H1 (cell line): ENCODE data around the gene ZNF337. TPM values are rescaled to one million over a fixed set of nuclear protein-coding genes. Genes with fewer than 3 reads are reported as not detected.
"Not testable (repeated sequence)": the region's sequence is repeated elsewhere in the genome, so short reads cannot be mapped to it uniquely, and the experiment has no call there.

Experiments used
- CTCF ChIA-PET: fragments of 300-600 bp; sonication (Branson Sonifier 250); formaldehyde crosslinking; loops from one replicate; lab custom pipeline; 2021; ENCODE audit not compliant: partially characterized antibody; lab: Charles Lee
- POLR2A ChIA-PET: fragments of 300-600 bp; sonication (Branson Sonifier 250); formaldehyde crosslinking; loops from one replicate; lab custom pipeline; 2021; ENCODE audit warnings: inconsistent platforms; ENCODE audit not compliant: partially characterized antibody; lab: Charles Lee
- DNase-seq, 2 experiments: peaks; one replicate each; pipeline versions ENCODE4 v3.0.0 to v3.0.0-alpha.2; 2010 to 2022; ENCODE audit warnings: low spot score in 2 of 2, low read depth in 1 of 2, mixed read lengths in 1 of 2
- FAIRE-seq: peaks from 2 replicates; lab custom pipeline; 2011; peaks lifted over from hg19 to GRCh38; lab: Jason Lieb, UNC
- H2AFZ ChIP-seq: 2 replicates; pipeline ENCODE4 v1.8.1; 2012; ENCODE audit warnings: low read length, inconsistent platforms
- H2AK5ac ChIP-seq: 2 replicates; pipeline ENCODE4 v1.6.1; 2013; ENCODE audit warnings: low read depth, low read length
- H2BK120ac ChIP-seq: replicated peaks from 2 replicates; pipeline ENCODE3; 2013; ENCODE audit warnings: low read depth, low read length, inconsistent platforms
- H2BK12ac ChIP-seq: 2 replicates; pipeline ENCODE4 v1.6.1; 2013; ENCODE audit warnings: low read depth, low read length
- H2BK15ac ChIP-seq: 2 replicates; pipeline ENCODE4 v1.6.1; 2013; ENCODE audit warnings: low read length
- H2BK20ac ChIP-seq: 2 replicates; pipeline ENCODE4 v1.6.1; 2013; ENCODE audit warnings: low read length
- H2BK5ac ChIP-seq: 2 replicates; pipeline ENCODE4 v1.6.1; 2013; ENCODE audit warnings: low read depth, low read length
- H3K14ac ChIP-seq: 2 replicates; pipeline ENCODE4 v1.6.1; 2013; ENCODE audit warnings: inconsistent platforms; ENCODE audit not compliant: insufficient read length
- H3K18ac ChIP-seq: 2 replicates; pipeline ENCODE4 v1.6.1; 2013; ENCODE audit warnings: low read length; ENCODE audit errors: extremely low read depth
- H3K23ac ChIP-seq: 2 replicates; pipeline ENCODE4 v1.6.1; 2013; ENCODE audit warnings: inconsistent platforms; ENCODE audit not compliant: insufficient read length
- H3K23me2 ChIP-seq: 2 replicates; pipeline ENCODE4 v1.6.1; 2013; ENCODE audit warnings: low read depth, low read length
- H3K27ac ChIP-seq: 2 replicates; pipeline ENCODE4 v1.6.1; 2011; ENCODE audit warnings: low read depth, low read length, inconsistent platforms
- H3K27me3 ChIP-seq, 4 experiments: replicated peaks in 1 of 4; 1 replicate in 1 of 4; 2 replicates in 3 of 4; pipeline versions ENCODE4 v1.6.1 to v1.8.1; 2011 to 2013; ENCODE audit warnings: low read length in 3 of 4, mild to moderate bottlenecking in 3 of 4, inconsistent platforms in 2 of 4, mixed read lengths in 2 of 4, moderate library complexity in 1 of 4; ENCODE audit not compliant: control insufficient read depth in 3 of 4, insufficient read depth in 3 of 4; ENCODE audit errors: extremely low read depth in 1 of 4
- H3K36me3 ChIP-seq, 4 experiments: 2 replicates each; pipeline versions ENCODE4 v1.6.1 to v1.8.1; 2011 to 2013; ENCODE audit warnings: mild to moderate bottlenecking in 4 of 4, low read length in 3 of 4, moderate library complexity in 2 of 4, control low read depth in 1 of 4, inconsistent platforms in 1 of 4; ENCODE audit not compliant: insufficient read depth in 4 of 4, control insufficient read depth in 2 of 4
- H3K4ac ChIP-seq: replicated peaks from 2 replicates; pipeline ENCODE3; 2013; ENCODE audit warnings: low read length, low read depth, mixed read lengths, inconsistent platforms; ENCODE audit not compliant: insufficient read length
- H3K4me1 ChIP-seq, 4 experiments: replicated peaks in 1 of 4; 1 replicate in 1 of 4; 2 replicates in 3 of 4; pipeline versions ENCODE4 v1.6.1 to v1.8.1; 2011 to 2013; ENCODE audit warnings: low read length in 3 of 4, inconsistent platforms in 2 of 4, mixed read lengths in 1 of 4; ENCODE audit not compliant: insufficient read depth in 4 of 4, control insufficient read depth in 3 of 4
- H3K4me2 ChIP-seq, 2 experiments: 2 replicates each; pipeline versions ENCODE4 v1.6.1 to v1.8.1; 2011 to 2013; ENCODE audit warnings: low read depth in 2 of 2, low read length in 2 of 2, control low read depth in 1 of 2, inconsistent platforms in 1 of 2, mild to moderate bottlenecking in 1 of 2; ENCODE audit not compliant: insufficient read depth in 1 of 2
- H3K4me3 ChIP-seq, 4 experiments: fragments of 200-600, 300-600 bp in 1 of 4; sonication (generic), shearing (Covaris generic), sonication (Bioruptor Twin) in 1 of 4; 2 replicates each; pipeline versions ENCODE4 v1.5.1 to v1.8.1; 2011 to 2016; ENCODE audit warnings: low read length in 4 of 4, low read depth in 3 of 4, control low read depth in 2 of 4, inconsistent platforms in 2 of 4, mild to moderate bottlenecking in 2 of 4, mixed read lengths in 1 of 4, moderate library complexity in 1 of 4; ENCODE audit not compliant: insufficient read depth in 2 of 4; ENCODE audit errors: extremely low read depth in 1 of 4
- H3K56ac ChIP-seq: replicated peaks from 2 replicates; pipeline ENCODE3; 2013; ENCODE audit warnings: low read depth, mild to moderate bottlenecking, mixed read lengths, low read length, inconsistent platforms; ENCODE audit not compliant: insufficient read length
- H3K79me1 ChIP-seq: 2 replicates; pipeline ENCODE4 v1.6.1; 2013; ENCODE audit warnings: low read depth, low read length, control low read depth
- H3K79me2 ChIP-seq, 2 experiments: 2 replicates each; pipeline versions ENCODE4 v1.6.1 to v1.8.1; 2012 to 2013; ENCODE audit warnings: low read length in 2 of 2, mild to moderate bottlenecking in 2 of 2, inconsistent platforms in 1 of 2; ENCODE audit not compliant: insufficient read depth in 2 of 2, control insufficient read depth in 1 of 2
- H3K9ac ChIP-seq, 4 experiments: replicated peaks in 1 of 4; 1 replicate in 1 of 4; 2 replicates in 3 of 4; pipeline versions ENCODE4 v1.6.1 to v1.8.1; 2011 to 2013; ENCODE audit warnings: low read depth in 3 of 4, low read length in 3 of 4, control low read depth in 2 of 4, mild to moderate bottlenecking in 2 of 4, moderate library complexity in 2 of 4, inconsistent platforms in 1 of 4; ENCODE audit errors: extremely low read depth in 1 of 4
- H3K9me3 ChIP-seq, 2 experiments: 2 replicates each; pipeline versions ENCODE4 v1.6.1 to v1.8.1; 2012 to 2013; ENCODE audit warnings: mild to moderate bottlenecking in 2 of 2, moderate library complexity in 2 of 2, control low read depth in 1 of 2, inconsistent platforms in 1 of 2, low read depth in 1 of 2, low read length in 1 of 2, mixed read lengths in 1 of 2; ENCODE audit not compliant: insufficient read depth in 2 of 2
- H4K20me1 ChIP-seq, 2 experiments: replicated peaks in 1 of 2; 2 replicates each; pipeline versions ENCODE3 to v1.8.1; 2011 to 2013; ENCODE audit warnings: inconsistent platforms in 2 of 2, low read length in 2 of 2, mild to moderate bottlenecking in 1 of 2; ENCODE audit not compliant: insufficient read depth in 2 of 2, control insufficient read depth in 1 of 2
- H4K5ac ChIP-seq: 2 replicates; pipeline ENCODE4 v1.6.1; 2013; ENCODE audit warnings: low read length, low read depth, mixed read lengths, inconsistent platforms; ENCODE audit not compliant: insufficient read length
- H4K8ac ChIP-seq: 2 replicates; pipeline ENCODE4 v1.8.0; 2013; ENCODE audit warnings: mild to moderate bottlenecking, moderate library complexity, low read length, inconsistent platforms; ENCODE audit not compliant: insufficient read depth; ENCODE audit errors: extremely low read depth
- H4K91ac ChIP-seq: replicated peaks from 2 replicates; pipeline ENCODE3; 2013; ENCODE audit warnings: low read length, mixed read lengths, inconsistent platforms; ENCODE audit not compliant: insufficient read length
- HDAC2 ChIP-seq, 2 experiments: fragments of 300-600 bp in 1 of 2; sonication (generic) in 1 of 2; IDR thresholded peaks; 2 replicates each; pipeline ENCODE4 v1.6.1; 2011 to 2012; ENCODE audit warnings: low read depth in 2 of 2, low read length in 2 of 2, mild to moderate bottlenecking in 2 of 2, moderate library complexity in 2 of 2, borderline replicate concordance in 1 of 2, inconsistent platforms in 1 of 2
- SIX5 ChIP-seq: IDR thresholded peaks from 2 replicates; pipeline ENCODE4 v1.6.1; 2011; ENCODE audit warnings: mild to moderate bottlenecking, low read depth, low read length
- WGBS, 2 experiments: shearing (Covaris generic) in 1 of 2; methylation state at CpG; one replicate each; pipeline versions ENCODE4 v1.1.6 to v1.1.7; 2013 to 2015; ENCODE audit warnings: low lambda C conversion rate in 2 of 2, mixed read lengths in 2 of 2, inconsistent platforms in 1 of 2, low coverage in 1 of 2, missing lambda C conversion rate in 1 of 2; ENCODE audit not compliant: insufficient replicate concordance in 2 of 2, insufficient coverage in 1 of 2, insufficient read length in 1 of 2; ENCODE audit errors: extremely low coverage in 1 of 2, missing lambda C conversion rate in 1 of 2; 5-methylcytosine and 5-hydroxymethylcytosine counted together
- polyA plus RNA-seq, 7 experiments: library from polyadenylated mRNA; depleted of rRNA in 3 of 7; stranded (reverse) in 5 of 7; unstranded in 2 of 7; fragments of >200 nt in 5 of 7; fragments of 200-250 nt in 2 of 7; gene quantifications; 1 replicate in 5 of 7; 2 replicates in 1 of 7; 4 replicates in 1 of 7; pipeline versions ENCODE4 v1.2.1 to v1.2.3, GENCODE V29; 2011 to 2013; ENCODE audit warnings: missing spikeins in 2 of 7, mixed read lengths in 2 of 7
- total RNA-seq: library from RNA; stranded (reverse); fragmentation: NEBNext Ultra II Directional; extraction: Animal tissue kit (Norgen Biotek cat#: 25700); gene quantifications from 2 replicates; pipeline ENCODE4 v1.2.1, GENCODE V29; 2021

The ZNF337 gene
- total and polyA plus RNA-seq, 2 of the 8 experiments (the other 6 are each of a cell fraction or from before 2014, with no cell fraction given) = 2.8 to 6.6 TPM

GRCh38 chr20:25654487-25654886, 42.2 kb downstream of the ZNF337 start:
- H2BK20ac ChIP-seq = no peak overlapping the region
- no peak overlapping the region for H4K8ac ChIP-seq
- FAIRE-seq = no peak
- H3K79me1 ChIP-seq = no peaks in the 10 kb centered on the region
- no peak overlapping the region for H3K14ac ChIP-seq
- H3K79me2 ChIP-seq = no peaks in the 10 kb centered on the region
- no peak overlapping the region for H2AK5ac ChIP-seq
- no peak overlapping the region for H3K23ac ChIP-seq
- no peaks in the 10 kb centered on the region for H4K20me1 ChIP-seq
- H2BK15ac ChIP-seq = no peak overlapping the region
- no peak for TF ChIP-seq HDAC2 (IDR thresholded peaks at IDR 0.05; ENCODE audit: borderline replicate concordance in 1 of 2, low read depth in 2 of 2, low read length in 2 of 2)
- no peak for TF ChIP-seq SIX5
- no peak overlapping the region for H2BK5ac ChIP-seq
- no peak overlapping the region for H4K5ac ChIP-seq
- no peaks in the 10 kb centered on the region for H3K9me3 ChIP-seq
- no peak overlapping the region for H3K56ac ChIP-seq
- no peaks in the 10 kb centered on the region for H3K36me3 ChIP-seq
- H2AFZ ChIP-seq = no peak overlapping the region
- H2BK120ac ChIP-seq = no peak overlapping the region
- H3K23me2 ChIP-seq = no peaks in the 10 kb centered on the region
- no peak overlapping the region for H3K4me2 ChIP-seq
- no peak overlapping the region for H2BK12ac ChIP-seq
- no peak overlapping the region for H3K18ac ChIP-seq
- H3K4me3 ChIP-seq = no peak overlapping the region
- no peak overlapping the region for H3K27ac ChIP-seq
- H3K4me1 ChIP-seq = no peaks in the 10 kb centered on the region
- no peak overlapping the region for H4K91ac ChIP-seq
- CTCF ChIA-PET = interaction anchor here (0.7 kb wide), 1 partner anchor 11 kb away, joined by 3 read pairs; no protein-coding TSS in a partner anchor
- no peak overlapping the region for H3K9ac ChIP-seq
- H3K4ac ChIP-seq = no peak overlapping the region
- DNase-seq = no peak
- H3K27me3 ChIP-seq = no peaks in the 10 kb centered on the region
- POLR2A ChIA-PET = no interaction called here

GRCh38 chr20:25652866-25653265, 43.8 kb downstream of the ZNF337 start:
- not testable (repeated sequence) for H2AK5ac ChIP-seq, H3K14ac ChIP-seq, H3K56ac ChIP-seq, H4K8ac ChIP-seq, H3K4me2 ChIP-seq, H3K9ac ChIP-seq, H2BK20ac ChIP-seq, H3K23ac ChIP-seq, H3K27me3 ChIP-seq, H3K23me2 ChIP-seq, H2BK15ac ChIP-seq, H2BK5ac ChIP-seq, H4K5ac ChIP-seq, H3K4ac ChIP-seq, H2BK120ac ChIP-seq, H3K79me2 ChIP-seq, H3K36me3 ChIP-seq, H2BK12ac ChIP-seq, H3K9me3 ChIP-seq, H4K20me1 ChIP-seq, H4K91ac ChIP-seq, DNase-seq, H2AFZ ChIP-seq, H3K4me1 ChIP-seq, H3K79me1 ChIP-seq, H3K27ac ChIP-seq, H3K4me3 ChIP-seq, H3K18ac ChIP-seq, FAIRE-seq
- ChIA-PET CTCF (interaction anchor here (0.9 kb wide), 1 partner anchor 9 kb away, joined by 3 read pairs; no protein-coding TSS in a partner anchor), POLR2A (interaction anchor here (0.8 kb wide), 1 partner anchor 24 kb away, joined by 3 read pairs; no protein-coding TSS in a partner anchor)
- 82% methylated on average over 3 of the region's 4 CpGs; no CpG with 5 or more reads in 1 of the 2 experiments for WGBS, 2 experiments
